NCI-H2171 treated with DMSO at 0.1 percent for 48 hours (cell line): Measurements from ENCODE around the gene NBDY.
"Not testable (repeated sequence)": the region's sequence is repeated elsewhere in the genome, so short reads cannot be mapped to it uniquely, and the experiment has no call there.

Experiments used
- DNase-seq: peaks from one replicate; lab custom pipeline; 2025; lab: John Stamatoyannopoulos, UW

The NBDY gene

DNA sequence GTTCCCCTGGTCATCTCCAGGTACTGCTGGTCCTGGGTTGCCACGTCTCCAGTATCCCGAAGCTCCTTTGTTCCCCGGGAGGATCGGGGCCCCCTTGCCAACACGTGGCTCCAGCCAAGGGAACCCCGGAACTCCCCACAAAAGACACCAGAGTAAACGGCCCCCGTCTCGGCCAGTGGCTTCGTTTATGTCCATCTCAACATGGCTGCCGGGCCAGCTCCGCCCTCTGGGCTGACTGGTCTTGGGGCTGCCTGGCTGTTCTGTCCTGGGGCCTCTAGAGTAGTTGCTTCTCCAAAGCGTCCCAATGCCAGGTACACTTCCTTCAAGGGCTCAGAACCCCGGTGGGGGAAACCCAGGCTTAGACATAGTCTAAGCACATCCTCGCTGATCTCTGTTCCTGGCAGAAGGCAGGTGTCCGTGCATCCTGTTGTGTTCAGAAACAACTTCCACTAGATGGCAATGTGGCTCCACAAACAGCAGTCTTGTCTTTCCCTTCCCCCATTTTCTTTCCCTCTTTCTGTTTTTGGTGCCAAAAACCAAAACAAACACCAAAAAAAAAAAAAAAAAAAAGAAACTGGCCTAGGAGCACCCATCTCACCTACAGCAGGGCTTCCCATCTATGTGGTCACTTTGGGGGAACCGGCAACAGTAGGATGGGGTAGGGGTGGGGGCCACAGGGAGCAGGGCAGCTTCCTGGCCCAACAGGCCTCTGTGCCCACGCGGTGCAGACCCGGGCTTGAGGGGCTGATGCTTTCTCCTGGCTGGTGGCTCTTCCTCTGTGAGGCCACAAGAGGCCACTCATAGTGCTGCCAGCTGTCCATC, 35.3 kb downstream of the NBDY start:
- DNase-seq = no peak

DNA sequence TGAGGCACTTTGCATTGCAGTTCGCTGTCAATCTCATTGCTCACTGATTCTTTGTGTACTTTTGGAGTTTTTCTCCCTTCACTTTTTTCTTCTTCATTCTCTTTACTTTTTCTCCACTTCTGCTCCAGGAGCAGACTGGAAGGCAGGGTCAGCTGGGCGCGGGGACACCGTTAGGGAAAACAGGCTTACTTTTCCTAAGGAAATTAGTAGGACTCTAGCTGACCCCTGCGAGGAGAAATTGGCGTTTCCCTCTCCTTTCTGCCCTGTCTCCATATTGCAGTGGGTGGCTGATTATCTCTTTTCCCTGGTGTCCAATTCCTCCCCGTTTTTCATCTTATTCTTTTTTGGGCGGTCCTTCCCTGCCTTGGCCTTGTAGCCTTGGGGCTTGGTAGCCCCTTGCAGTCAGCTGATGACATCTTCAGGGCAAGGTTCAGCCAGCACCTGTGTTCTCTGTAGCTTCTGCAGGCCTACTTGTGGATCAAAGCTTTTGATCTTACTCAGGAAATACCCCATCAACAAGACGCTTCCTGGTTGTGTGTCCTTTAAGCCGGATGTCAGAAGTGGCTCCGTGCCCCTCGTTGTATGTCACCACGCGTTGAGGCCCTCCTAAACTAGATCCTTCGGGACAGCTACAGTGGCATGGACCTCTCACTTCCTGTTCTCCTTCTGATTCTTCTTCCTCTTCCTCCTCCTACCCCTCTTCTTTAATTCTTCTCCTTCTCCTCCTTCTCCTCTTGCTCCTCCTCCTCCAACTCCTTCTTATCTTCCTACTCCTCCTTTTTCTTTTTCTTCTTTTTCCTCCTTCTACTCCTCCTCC, 36.1 kb downstream of the NBDY start:
- DNase-seq = no peak

DNA sequence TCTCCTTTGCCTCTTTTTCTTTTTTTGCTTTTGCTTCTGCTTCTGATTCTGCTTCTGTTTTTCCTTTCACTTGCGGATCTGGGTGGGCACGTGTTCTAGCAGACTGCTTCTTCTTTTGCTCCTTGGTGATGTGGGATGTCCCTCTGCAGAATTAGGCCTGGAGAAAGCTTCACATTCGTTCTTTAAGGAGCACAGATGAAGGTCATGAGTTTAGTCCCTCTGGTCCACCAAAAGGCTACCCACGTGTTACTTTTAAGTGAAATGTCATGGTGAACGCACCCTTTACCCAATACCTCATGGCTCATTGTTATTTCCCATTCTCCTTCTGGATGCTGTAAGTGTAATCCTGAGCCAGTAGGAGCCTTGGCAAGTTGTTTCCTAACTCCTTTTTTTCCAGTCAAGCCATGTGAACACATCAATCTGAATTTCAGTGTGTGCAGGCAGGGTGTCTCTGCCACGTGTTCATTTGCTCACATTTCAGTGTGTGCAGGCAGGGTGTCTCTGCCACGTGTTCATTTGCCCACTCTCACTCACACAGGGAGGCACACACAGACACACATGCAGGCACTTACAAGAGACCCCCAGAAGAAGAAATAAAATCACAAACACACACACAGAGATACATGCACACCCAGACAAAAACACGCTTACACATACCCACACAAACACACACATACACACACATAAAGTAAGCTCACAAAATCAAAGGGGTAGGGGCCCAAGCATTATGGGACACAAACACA, 36.9 kb downstream of the NBDY start:
- DNase-seq = no peak

DNA sequence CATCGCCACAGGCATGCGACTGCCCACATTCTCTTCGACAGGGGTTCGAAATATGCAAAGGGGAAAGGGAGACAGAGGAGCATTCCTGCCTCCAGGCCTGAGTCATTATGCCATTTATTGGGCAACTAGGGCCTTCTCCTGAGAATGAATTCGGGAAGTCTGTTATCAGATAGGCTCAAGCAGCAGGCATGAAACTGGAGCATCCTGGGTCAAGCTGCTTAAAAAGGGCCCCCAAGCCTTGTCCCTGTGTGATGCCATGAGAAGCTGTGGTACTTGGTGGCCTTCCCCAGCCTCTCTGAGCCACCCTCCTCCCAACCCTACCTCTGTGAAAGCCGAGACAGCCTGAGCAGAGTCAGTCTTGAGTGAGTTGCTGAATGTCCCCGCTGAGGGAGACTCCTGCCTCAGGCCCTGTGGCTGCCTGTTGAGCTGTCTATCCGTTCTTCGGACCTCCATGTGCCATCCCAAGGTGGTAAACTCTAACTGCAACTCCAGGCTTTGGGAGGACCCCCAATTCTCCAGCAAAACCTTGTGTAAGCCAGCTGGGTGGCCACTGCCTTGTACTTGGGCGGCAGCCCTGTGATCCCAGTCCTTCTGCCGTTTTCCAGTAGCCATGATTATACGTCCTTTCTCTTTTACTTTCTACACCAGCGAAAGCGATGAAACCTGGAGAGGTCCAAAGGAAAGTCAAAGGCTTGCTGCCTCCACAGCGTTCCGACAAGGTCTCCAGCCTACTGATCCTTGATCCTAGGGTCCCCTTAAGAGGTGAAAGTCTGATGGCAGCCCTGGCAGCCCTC, 37.7 kb downstream of the NBDY start:
- no peak for DNase-seq

DNA sequence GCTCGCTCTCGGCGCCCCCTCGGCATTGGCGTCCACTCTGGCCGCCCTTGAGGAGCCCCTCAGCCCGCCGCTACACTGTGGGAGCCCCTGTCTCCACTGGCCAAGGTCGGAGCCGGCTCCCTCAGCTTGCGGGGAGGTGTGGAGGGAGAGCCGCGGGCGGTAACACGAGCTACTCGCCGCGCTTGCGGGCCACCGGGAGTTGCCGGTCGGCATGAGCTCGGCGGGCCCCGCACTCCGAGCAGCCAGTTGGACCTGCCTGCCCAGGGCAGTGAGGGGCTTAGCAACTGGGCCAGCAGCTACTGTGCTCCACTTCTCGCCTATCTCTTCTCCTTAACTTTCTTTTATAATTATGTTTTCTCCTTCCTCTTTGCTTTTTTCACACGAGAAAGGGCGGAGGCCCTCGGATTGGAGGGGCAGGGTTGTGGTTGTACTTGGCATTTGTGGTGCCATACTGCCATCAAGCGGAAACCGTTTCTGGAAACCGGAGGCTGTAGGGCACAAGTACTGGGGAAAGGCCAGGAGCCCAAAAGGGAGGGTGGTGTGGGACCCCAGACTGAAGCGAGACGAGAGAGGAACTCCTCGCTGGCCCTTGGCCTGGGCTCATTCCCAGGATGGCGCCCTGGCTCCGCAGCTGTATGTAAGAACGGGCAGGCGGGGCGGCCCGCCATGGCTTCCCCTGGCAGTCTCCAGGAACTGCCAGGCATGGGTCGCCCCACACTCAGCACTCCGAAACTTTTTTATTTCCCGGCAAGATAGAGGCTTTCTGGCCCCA, 38.5 kb downstream of the NBDY start:
- not testable (repeated sequence) for DNase-seq

DNA sequence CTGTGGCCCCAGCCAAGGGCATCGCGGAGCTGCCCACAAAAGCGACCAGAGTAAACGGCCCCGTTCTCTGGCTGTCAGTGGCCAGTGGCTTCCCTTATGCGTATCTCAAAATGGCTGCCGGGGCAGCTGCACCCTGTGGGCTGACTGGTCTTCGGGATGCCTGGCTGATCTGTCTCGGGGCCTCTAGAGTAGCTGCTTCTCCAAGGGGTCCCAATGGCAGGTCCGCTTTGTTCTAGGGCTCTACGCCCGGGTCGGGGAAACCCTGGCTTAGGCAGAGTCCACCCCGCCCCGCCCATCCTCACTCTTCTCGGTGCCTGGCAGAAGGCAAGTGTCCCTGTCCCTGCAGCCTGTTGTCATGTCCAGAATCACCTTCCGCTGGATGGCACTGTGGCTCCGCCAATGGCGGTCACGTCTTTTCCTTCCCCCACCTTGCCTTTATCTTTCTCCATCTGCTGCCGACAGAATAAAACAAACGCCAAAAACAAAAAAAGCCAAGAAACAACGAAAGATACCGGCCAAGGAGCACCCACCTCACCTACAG, 39.1 kb downstream of the NBDY start:
- not testable (repeated sequence) for DNase-seq

DNA sequence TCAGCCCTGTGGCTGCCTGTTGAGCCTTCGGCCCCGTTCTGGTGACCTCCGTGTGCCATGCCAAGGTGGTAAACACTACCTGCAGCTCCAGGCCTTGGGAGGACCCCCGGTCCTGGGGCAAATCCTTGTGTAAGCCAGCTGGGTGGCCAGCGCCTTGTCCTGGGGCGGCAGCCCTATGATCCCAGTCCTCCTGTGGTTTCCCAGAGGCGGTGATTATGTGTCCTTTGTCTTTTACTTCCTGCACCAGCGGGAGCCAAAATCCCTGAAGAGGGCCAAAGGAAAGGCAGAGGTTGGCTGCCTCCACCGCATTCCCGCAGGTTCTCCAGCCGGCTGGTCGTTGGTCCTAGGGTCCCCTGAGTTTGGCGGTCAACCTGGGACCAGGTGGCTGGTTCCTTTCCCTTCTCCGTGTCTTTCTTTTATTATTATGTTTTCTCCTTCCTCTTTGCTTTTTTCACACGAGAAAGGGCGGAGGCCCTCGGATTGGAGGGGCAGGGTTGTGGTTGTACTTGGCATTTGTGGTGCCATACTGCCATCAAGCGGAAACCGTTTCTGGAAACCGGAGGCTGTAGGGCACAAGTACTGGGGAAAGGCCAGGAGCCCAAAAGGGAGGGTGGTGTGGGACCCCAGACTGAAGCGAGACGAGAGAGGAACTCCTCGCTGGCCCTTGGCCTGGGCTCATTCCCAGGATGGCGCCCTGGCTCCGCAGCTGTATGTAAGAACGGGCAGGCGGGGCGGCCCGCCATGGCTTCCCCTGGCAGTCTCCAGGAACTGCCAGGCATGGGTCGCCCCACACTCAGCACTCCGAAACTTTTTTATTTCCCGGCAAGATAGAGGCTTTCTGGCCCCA, 43.9 kb downstream of the NBDY start:
- not testable (repeated sequence) for DNase-seq

DNA sequence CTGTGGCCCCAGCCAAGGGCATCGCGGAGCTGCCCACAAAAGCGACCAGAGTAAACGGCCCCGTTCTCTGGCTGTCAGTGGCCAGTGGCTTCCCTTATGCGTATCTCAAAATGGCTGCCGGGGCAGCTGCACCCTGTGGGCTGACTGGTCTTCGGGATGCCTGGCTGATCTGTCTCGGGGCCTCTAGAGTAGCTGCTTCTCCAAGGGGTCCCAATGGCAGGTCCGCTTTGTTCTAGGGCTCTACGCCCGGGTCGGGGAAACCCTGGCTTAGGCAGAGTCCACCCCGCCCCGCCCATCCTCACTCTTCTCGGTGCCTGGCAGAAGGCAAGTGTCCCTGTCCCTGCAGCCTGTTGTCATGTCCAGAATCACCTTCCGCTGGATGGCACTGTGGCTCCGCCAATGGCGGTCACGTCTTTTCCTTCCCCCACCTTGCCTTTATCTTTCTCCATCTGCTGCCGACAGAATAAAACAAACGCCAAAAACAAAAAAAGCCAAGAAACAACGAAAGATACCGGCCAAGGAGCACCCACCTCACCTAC, 44.5 kb downstream of the NBDY start:
- DNase-seq = not testable (repeated sequence)

DNA sequence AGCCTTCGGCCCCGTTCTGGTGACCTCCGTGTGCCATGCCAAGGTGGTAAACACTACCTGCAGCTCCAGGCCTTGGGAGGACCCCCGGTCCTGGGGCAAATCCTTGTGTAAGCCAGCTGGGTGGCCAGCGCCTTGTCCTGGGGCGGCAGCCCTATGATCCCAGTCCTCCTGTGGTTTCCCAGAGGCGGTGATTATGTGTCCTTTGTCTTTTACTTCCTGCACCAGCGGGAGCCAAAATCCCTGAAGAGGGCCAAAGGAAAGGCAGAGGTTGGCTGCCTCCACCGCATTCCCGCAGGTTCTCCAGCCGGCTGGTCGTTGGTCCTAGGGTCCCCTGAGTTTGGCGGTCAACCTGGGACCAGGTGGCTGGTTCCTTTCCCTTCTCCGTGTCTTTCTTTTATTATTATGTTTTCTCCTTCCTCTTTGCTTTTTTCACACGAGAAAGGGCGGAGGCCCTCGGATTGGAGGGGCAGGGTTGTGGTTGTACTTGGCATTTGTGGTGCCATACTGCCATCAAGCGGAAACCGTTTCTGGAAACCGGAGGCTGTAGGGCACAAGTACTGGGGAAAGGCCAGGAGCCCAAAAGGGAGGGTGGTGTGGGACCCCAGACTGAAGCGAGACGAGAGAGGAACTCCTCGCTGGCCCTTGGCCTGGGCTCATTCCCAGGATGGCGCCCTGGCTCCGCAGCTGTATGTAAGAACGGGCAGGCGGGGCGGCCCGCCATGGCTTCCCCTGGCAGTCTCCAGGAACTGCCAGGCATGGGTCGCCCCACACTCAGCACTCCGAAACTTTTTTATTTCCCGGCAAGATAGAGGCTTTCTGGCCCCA, 49.3 kb downstream of the NBDY start:
- not testable (repeated sequence) for DNase-seq

DNA sequence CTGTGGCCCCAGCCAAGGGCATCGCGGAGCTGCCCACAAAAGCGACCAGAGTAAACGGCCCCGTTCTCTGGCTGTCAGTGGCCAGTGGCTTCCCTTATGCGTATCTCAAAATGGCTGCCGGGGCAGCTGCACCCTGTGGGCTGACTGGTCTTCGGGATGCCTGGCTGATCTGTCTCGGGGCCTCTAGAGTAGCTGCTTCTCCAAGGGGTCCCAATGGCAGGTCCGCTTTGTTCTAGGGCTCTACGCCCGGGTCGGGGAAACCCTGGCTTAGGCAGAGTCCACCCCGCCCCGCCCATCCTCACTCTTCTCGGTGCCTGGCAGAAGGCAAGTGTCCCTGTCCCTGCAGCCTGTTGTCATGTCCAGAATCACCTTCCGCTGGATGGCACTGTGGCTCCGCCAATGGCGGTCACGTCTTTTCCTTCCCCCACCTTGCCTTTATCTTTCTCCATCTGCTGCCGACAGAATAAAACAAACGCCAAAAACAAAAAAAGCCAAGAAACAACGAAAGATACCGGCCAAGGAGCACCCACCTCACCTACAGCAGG, 50.0 kb downstream of the NBDY start:
- not testable (repeated sequence) for DNase-seq

DNA sequence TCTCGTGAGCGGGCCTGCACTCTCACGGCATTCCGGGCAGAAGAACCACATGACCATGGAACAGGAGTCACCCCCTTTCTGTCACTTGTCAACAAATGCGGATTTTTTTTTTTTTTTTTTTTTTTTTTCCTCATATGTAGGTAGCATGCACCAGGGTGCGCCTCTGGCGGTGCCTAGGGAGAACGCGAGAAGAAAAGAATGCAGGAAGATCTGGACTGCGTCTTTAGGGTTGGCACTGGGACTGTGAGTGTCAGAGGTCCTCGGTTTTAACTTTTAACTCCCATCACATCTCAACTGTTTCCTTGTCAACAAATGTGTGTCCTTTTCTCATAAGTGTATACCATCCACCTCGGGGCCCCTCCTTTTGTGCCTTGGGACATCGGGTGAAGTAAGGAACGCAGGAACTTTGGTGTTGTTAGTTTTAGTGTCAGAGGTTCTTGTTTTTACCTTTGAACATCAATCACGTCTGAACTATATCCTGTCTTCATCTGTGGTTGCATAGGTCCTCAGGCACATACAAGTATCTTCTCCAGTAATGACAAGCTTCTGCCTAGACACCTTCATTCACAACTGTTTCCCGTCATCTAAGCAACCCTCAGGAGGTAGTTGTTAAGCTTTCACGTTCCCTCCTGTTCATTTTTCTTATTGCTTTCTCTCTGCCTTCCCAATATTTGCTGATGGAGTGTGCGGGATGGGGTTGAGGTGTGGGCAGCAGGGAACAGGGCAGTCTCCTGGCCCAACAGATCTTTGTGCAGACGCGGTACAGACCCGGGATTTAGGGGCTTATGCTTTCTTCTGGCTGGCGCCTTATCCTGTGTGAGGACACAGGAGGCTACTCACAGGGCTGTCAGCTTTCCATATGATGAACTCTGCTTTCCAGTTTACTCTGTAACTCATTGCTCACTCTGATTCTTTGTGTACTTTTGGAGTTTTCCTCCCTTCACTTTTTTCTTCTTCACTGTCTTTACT, 51.9 kb downstream of the NBDY start:
- DNase-seq = not testable (repeated sequence)

DNA sequence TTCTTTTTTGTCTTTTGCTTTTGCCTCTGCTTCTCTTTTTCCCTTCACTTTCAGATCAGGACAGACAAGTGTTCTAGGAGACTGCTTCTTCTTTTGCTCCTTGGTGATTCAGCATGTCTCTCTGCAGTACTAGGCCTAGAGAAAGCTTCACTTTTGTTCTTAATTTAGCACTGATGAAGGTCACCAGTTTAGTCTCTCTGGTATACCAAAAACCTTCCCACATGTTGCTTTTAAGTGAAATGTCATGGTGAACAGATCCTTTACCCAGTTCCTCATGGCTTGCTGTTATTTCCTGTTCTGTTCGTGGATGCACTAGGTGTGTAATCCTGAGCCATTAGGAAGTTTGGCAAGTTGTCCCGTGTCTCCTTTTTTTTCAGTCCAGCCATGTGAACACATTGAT, 53.3 kb downstream of the NBDY start:
- DNase-seq = no peak

DNA sequence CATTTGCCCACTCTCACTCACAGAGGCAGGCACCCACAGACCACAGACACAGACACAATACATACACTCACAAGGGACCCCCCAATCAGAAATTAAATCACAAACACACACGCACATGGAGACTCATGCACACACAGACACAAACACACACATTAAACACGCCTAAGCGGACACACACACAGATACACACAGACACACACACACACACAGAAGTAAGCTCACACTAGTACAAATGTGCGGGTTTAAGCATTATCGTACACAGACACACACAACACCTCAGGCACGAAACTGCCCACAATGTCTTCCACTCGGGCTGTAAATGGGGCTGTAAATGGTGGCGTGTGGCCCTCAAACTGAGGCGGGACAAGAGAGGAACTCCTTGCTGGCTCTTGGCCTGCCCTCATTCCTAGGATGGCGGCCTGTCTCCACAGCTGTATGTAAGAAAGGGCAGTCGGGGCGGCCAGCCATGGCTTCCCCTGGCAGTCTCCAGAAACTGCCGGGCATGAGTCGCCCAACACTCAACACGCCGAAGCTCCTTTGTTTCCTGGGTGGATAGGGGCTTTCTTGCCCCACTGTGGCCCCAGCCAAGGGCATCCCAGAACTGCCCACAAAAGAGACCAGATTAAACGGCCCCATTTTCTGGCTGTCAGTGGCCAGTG, 53.9 kb downstream of the NBDY start:
- no peak for DNase-seq

DNA sequence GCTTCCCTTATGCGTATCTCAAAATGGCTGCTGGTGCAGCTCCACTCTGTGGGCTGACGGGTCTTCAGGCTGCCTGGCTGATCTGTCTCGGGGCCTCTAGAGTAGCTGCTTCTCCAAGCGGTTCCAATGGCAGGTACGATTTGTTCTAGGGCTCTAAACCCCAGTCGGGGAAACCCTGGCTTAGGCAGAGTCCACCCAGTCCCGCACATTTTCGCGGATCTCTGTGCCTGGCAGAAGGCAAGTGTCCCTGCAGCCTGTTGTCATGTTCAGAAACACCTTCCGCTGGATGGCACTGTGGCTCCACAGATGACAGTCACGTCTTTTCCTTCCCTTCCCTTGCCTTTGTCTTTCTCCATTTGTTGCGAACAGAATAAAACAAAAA, 54.4 kb downstream of the NBDY start:
- no peak for DNase-seq

DNA sequence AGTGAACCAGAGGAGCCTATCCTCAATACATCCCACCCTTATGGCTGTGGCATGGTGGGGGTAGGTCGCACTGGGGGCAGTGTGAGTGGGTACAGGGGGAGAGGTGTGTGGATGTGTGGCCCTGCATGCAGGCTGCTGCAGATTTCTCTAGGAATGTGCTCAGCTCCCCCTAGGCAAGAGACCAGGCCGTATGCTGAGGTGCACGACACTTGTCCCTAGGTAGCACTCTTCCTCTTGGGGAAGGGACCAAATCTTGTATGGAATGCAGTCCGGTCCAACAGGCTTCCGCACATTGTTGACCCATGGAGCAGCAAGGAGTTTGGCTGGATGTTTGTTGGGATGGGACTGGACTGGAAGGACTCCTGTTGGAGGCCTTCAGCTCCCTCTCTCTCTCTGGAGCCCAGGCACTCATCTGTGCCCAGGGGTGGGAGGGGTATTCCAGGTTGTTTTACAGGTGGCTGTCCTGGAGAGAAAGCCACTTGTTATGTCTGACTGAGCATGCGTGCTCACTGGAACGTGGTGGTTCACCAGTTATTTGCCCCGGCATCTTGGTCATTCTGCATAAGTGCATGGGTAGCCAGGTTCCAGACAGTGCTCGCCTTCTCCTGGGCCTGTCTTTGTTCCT, 55.1 kb downstream of the NBDY start:
- no peak for DNase-seq

DNA sequence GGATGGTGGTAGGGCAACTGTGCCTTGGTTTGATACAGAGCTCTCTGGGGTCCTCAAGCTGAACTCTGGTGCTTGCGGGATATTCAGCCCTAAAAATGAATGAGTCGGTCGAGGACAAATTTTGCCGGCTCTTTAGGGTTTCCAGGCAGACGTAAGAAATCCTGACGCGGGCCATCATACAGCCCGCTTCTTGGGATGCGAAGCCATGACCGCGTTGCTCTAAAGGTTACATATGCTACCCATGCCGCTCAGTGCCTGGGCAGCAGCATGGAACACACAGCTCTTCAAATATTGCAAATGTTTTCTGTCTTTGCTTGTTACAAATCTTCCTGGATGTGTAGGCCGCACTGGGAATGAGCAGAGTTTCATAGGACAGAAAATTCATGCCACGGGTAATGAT, 55.6 kb downstream of the NBDY start:
- no peak for DNase-seq
